Transverse colon (tissue), 3 donors: Measurements from ENCODE around the gene CSNK1D.

Experiments used
- CTCF ChIP-seq, 5 experiments: fragments of 200-600 bp in 3 of 5; fragments of 450-650 bp in 2 of 5; sonication (generic) in 3 of 5; IDR thresholded peaks; 1 replicate in 2 of 5; 2 replicates in 3 of 5; pipeline ENCODE4 v1.5.1; 2016 to 2017; ENCODE audit warnings: antibody characterized with exemption in 5 of 5, inconsistent platforms in 3 of 5, mild to moderate bottlenecking in 2 of 5, moderate library complexity in 1 of 5
- EP300 ChIP-seq: sonication (generic); formaldehyde crosslinking; IDR thresholded peaks from one replicate; pipeline ENCODE4 v1.6.1; 2017; ENCODE audit warnings: antibody characterized with exemption, low read depth

GRCh38 chr17:82317394-82318168, 44.1 kb upstream of the CSNK1D start, which contains the start of gene CD7:
- TF ChIP-seq CTCF (IDR thresholded peaks at IDR 0.05) (no peak), EP300 (no peak)
